GM19328 (cell line): Measurements from ENCODE around the gene SMARCC1.

Source experiments
- ATAC-seq: cut with Tn5 transposase; IDR thresholded peaks from one replicate; pipeline ENCODE4 v1.9.1; 2021; ENCODE audit warnings: mild to moderate bottlenecking, moderate library complexity; ENCODE audit not compliant: unreplicated experiment

Gene SMARCC1

GRCh38 chr3:47565734-47566550, 215.8 kb downstream of the SMARCC1 start:
- ATAC-seq: no peak

- ATAC-seq: no peak
Measured at GRCh38 chr3:47556351-47556750, 225.3 kb downstream of the SMARCC1 start.

GRCh38 chr3:47554335-47554734, 227.4 kb downstream of the SMARCC1 start:
- no peak for ATAC-seq

GRCh38 chr3:47553407-47553806, 228.3 kb downstream of the SMARCC1 start:
- no peak for ATAC-seq

- ATAC-seq: no peak
Measured at GRCh38 chr3:47542471-47543173, 239.1 kb downstream of the SMARCC1 start.

DNA sequence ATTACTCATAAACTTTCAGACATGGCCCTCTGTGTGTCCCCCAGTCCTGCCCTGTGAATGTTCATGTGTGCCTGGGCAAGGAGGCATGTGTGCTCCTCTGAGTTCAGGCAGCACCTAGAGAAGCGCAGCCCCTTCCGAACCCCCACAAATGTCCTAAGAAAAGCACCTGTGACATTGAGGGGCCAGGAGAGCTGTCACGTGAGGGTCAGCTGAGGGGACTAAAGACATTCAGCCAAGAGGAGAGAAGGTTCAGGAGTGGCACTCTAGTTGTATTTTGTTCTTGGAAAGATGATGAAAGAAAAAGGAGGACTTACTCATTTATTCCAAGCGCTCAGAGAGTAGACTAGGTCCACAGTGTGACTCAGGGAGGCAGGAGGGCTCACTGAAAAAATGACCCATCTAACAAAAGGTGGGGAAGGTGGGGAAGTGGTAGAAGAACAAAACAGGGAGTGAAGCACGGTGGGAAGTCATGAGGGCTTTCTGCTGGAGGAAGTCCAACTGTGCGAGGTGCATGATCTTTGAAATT, 240.0 kb downstream of the SMARCC1 start:
- no peak for ATAC-seq

DNA sequence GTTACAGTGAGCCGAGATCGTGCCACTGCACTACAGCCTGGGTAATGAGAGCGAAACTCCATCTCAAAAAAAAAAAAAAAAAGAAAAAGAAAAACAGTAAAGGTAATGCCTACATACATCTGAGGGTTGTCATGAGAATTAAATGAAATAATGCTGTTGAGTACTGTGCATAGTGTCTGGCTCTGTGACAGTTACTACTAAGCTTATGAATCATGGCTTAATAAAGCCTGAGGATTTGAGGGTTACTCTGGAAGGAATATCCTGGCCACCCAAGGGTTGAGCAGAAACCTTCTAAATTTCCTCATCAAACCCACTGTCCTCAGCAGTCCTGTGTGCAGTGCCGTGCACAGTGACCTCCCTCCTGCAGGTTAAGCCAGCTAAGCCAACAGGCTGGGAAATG, 241.4 kb downstream of the SMARCC1 start:
- ATAC-seq: no peak

GRCh38 chr3:47536967-47537366, 244.7 kb downstream of the SMARCC1 start:
- no peak for ATAC-seq

GRCh38 chr3:47536221-47536891, 245.3 kb downstream of the SMARCC1 start:
- no peak for ATAC-seq
